H9 (cell line): ENCODE measurements around the gene ZNF2. TPM values are rescaled to one million over a fixed set of nuclear protein-coding genes. Genes with fewer than 3 reads are reported as not detected.

Experiments
- DNase-seq: peaks from one replicate; pipeline ENCODE4 v3.0.0-alpha.2; 2017
- H2AFZ ChIP-seq: one replicate; pipeline ENCODE4 v1.6.1; 2013; ENCODE audit warnings: mild to moderate bottlenecking, low read length, control low read depth, moderate library complexity
- H2AK5ac ChIP-seq: 2 replicates; pipeline ENCODE4 v1.6.1; 2013; ENCODE audit warnings: low read length, control low read depth, mixed read lengths; ENCODE audit not compliant: insufficient read length
- H2BK120ac ChIP-seq: one replicate; pipeline ENCODE4 v1.6.1; 2013; ENCODE audit warnings: low read depth, mild to moderate bottlenecking, low read length, control low read depth, inconsistent platforms; ENCODE audit not compliant: poor library complexity, severe bottlenecking
- H2BK12ac ChIP-seq: 2 replicates; pipeline ENCODE4 v1.6.1; 2013; ENCODE audit warnings: low read length, control low read depth, mixed read lengths, low read depth; ENCODE audit not compliant: insufficient read length
- H2BK15ac ChIP-seq: 2 replicates; pipeline ENCODE4 v1.6.1; 2013; ENCODE audit warnings: low read depth, low read length, control low read depth
- H2BK20ac ChIP-seq: one replicate; pipeline ENCODE4 v1.6.1; 2013; ENCODE audit warnings: low read depth, mild to moderate bottlenecking, low read length, control low read depth, inconsistent platforms; ENCODE audit not compliant: poor library complexity, severe bottlenecking
- H2BK5ac ChIP-seq: 2 replicates; pipeline ENCODE4 v1.6.1; 2013; ENCODE audit warnings: low read length, control low read depth, mixed read lengths; ENCODE audit not compliant: insufficient read length
- H3K14ac ChIP-seq: 2 replicates; pipeline ENCODE4 v1.6.1; 2013; ENCODE audit warnings: low read length, control low read depth; ENCODE audit not compliant: insufficient read depth
- H3K18ac ChIP-seq: 2 replicates; pipeline ENCODE4 v1.6.1; 2013; ENCODE audit warnings: low read depth, mild to moderate bottlenecking, mixed read lengths, low read length, control low read depth; ENCODE audit not compliant: insufficient read length
- H3K23ac ChIP-seq: 2 replicates; pipeline ENCODE4 v1.6.1; 2013; ENCODE audit warnings: low read length, control low read depth, mixed read lengths, low read depth; ENCODE audit not compliant: insufficient read length
- H3K23me2 ChIP-seq: 2 replicates; pipeline ENCODE4 v1.6.1; 2013; ENCODE audit warnings: low read depth, mild to moderate bottlenecking, mixed read lengths, low read length, control low read depth; ENCODE audit not compliant: insufficient read length, poor library complexity, severe bottlenecking
- H3K27ac ChIP-seq: 2 replicates; pipeline ENCODE4 v1.5.1; 2013; ENCODE audit warnings: low read length, control low read depth, mixed read lengths, low read depth; ENCODE audit not compliant: insufficient read length
- H3K27me3 ChIP-seq: 2 replicates; pipeline ENCODE4 v1.6.1; 2013; ENCODE audit warnings: low read length, control low read depth, inconsistent platforms; ENCODE audit not compliant: insufficient read depth
- H3K4ac ChIP-seq: 2 replicates; pipeline ENCODE4 v1.6.1; 2013; ENCODE audit warnings: low read depth, mild to moderate bottlenecking, control low read depth, inconsistent platforms, low read length, moderate library complexity
- H3K4me1 ChIP-seq: 2 replicates; pipeline ENCODE4 v1.6.1; 2013; ENCODE audit warnings: low read length, control low read depth, inconsistent platforms; ENCODE audit not compliant: insufficient read depth
- H3K4me2 ChIP-seq: 2 replicates; pipeline ENCODE4 v1.6.1; 2013; ENCODE audit warnings: low read length, control low read depth, mixed read lengths; ENCODE audit not compliant: insufficient read length, insufficient read depth
- H3K56ac ChIP-seq: 2 replicates; pipeline ENCODE4 v1.6.1; 2013; ENCODE audit warnings: low read depth, mild to moderate bottlenecking, mixed read lengths, low read length, control low read depth; ENCODE audit not compliant: insufficient read length
- H3K79me1 ChIP-seq: 2 replicates; pipeline ENCODE4 v1.6.1; 2013; ENCODE audit warnings: low read depth, mild to moderate bottlenecking, moderate library complexity, low read length, control low read depth, inconsistent platforms; ENCODE audit not compliant: insufficient read depth, poor library complexity, severe bottlenecking
- H3K79me2 ChIP-seq: 2 replicates; pipeline ENCODE4 v1.6.1; 2013; ENCODE audit warnings: low read length, control low read depth, inconsistent platforms; ENCODE audit not compliant: insufficient read depth
- H3K9ac ChIP-seq: 2 replicates; pipeline ENCODE4 v1.6.1; 2013; ENCODE audit warnings: low read length, control low read depth, mixed read lengths; ENCODE audit not compliant: insufficient read length; ENCODE audit errors: extremely low read depth
- H3K9me3 ChIP-seq: one replicate; pipeline ENCODE4 v1.6.1; 2013; ENCODE audit warnings: low read depth, low read length, inconsistent platforms; ENCODE audit not compliant: control insufficient read depth
- H3T11ph ChIP-seq: one replicate; pipeline ENCODE4 v1.6.1; 2013; ENCODE audit warnings: mild to moderate bottlenecking, low read length, control low read depth, inconsistent platforms
- H4K20me1 ChIP-seq: one replicate; pipeline ENCODE4 v1.6.1; 2013; ENCODE audit not compliant: control insufficient read depth, insufficient read length, insufficient read depth
- H4K5ac ChIP-seq: 2 replicates; pipeline ENCODE4 v1.6.1; 2013; ENCODE audit warnings: low read depth, mild to moderate bottlenecking, mixed read lengths, low read length, control low read depth; ENCODE audit not compliant: insufficient read length
- H4K8ac ChIP-seq: replicated peaks from 2 replicates; pipeline ENCODE4 v1.6.1; 2013; ENCODE audit warnings: low read length, control low read depth, mixed read lengths, low read depth; ENCODE audit not compliant: insufficient read length
- H4K91ac ChIP-seq: 2 replicates; pipeline ENCODE4 v1.6.1; 2013; ENCODE audit warnings: low read depth, mild to moderate bottlenecking, moderate library complexity, mixed read lengths, low read length, control low read depth; ENCODE audit not compliant: insufficient read length
- H3K27ac Mint-ChIP-seq, 3 experiments: 2 replicates in 2 of 3; 3 replicates in 1 of 3; pipeline ENCODE4 v1.8.0; 2020 to 2021; ENCODE audit warnings: mixed read lengths in 3 of 3, mild to moderate bottlenecking in 1 of 3, moderate library complexity in 1 of 3
- H3K27me3 Mint-ChIP-seq: 2 replicates; pipeline ENCODE4 v1.8.0; 2021; ENCODE audit warnings: low read depth, mild to moderate bottlenecking, moderate library complexity, mixed read lengths
- H3K36me3 Mint-ChIP-seq, 3 experiments: 2 replicates in 2 of 3; 3 replicates in 1 of 3; pipeline ENCODE4 v1.8.0; 2020 to 2021; ENCODE audit warnings: low read depth in 3 of 3, mixed read lengths in 3 of 3; ENCODE audit not compliant: insufficient read depth in 1 of 3
- H3K4me1 Mint-ChIP-seq, 2 experiments: 2 replicates each; pipeline ENCODE4 v1.8.0; 2020; ENCODE audit warnings: mixed read lengths in 2 of 2
- H3K4me3 Mint-ChIP-seq, 2 experiments: 2 replicates in 1 of 2; 3 replicates in 1 of 2; pipeline ENCODE4 v1.8.0; 2020 to 2021; ENCODE audit warnings: mild to moderate bottlenecking in 2 of 2, mixed read lengths in 2 of 2, moderate library complexity in 1 of 2
- H3K9me3 Mint-ChIP-seq, 2 experiments: 2 replicates in 1 of 2; 3 replicates in 1 of 2; pipeline ENCODE4 v1.8.0; 2020; ENCODE audit warnings: mild to moderate bottlenecking in 2 of 2, mixed read lengths in 2 of 2, moderate library complexity in 1 of 2
- CTCF ChIP-seq: fragments of 200-600 bp; sonication (generic); conservative IDR thresholded peaks from 3 replicates; pipeline ENCODE4 v1.8.0; 2021; ENCODE audit warnings: antibody characterized with exemption, mild to moderate bottlenecking
- WGBS: extraction: QIAGEN DNeasy Blood & Tissue Kit; methylation state at CpG from one replicate; pipeline ENCODE4 v1.1.7; 2013; ENCODE audit warnings: missing lambda C conversion rate, low lambda C conversion rate, mixed read lengths; ENCODE audit not compliant: insufficient read length; ENCODE audit errors: extremely low coverage; 5-methylcytosine and 5-hydroxymethylcytosine counted together
- total RNA-seq: library from RNA; stranded (reverse); gene quantifications from 2 replicates; pipeline ENCODE4 v1.2.1, GENCODE V29; 2021

The ZNF2 gene
- total RNA-seq, 1 experiment from 2014 or later = 2.2 TPM

- Histone ChIP-seq H3K4me2 (no peak overlapping the region), H3K23me2 (peaks cover 3% of the 10 kb centered on the region), H2AK5ac (no peak overlapping the region), H3K9me3 (no peaks in the 10 kb centered on the region), H3K27ac (no peak overlapping the region), H3K56ac (no peak overlapping the region), H3K23ac (no peak overlapping the region), H3K79me1 (no peaks in the 10 kb centered on the region), H3K27me3 (peaks cover 8% of the 10 kb centered on the region), H2BK15ac (no peak overlapping the region), H2BK20ac (no peak overlapping the region), H3K4me1 (no peaks in the 10 kb centered on the region), H4K5ac (no peak overlapping the region), H3K79me2 (no peaks in the 10 kb centered on the region), H2BK5ac (no peak overlapping the region), H2AFZ (no peak overlapping the region), H3K14ac (no peak overlapping the region), H4K91ac (no peak overlapping the region), H3K18ac (no peak overlapping the region), H2BK12ac (no peak overlapping the region), H4K8ac (no peak overlapping the region), H3K9ac (no peak overlapping the region), H2BK120ac (no peak overlapping the region), H4K20me1 (no peaks in the 10 kb centered on the region), H3K4ac (no peak overlapping the region), H3T11ph (no peak overlapping the region)
- Mint-ChIP-seq H3K27ac (no peak overlapping the region), H3K4me1 (peaks cover 21 to 25% of the 10 kb centered on the region in 2 experiments), H3K9me3 (peaks cover 8 to 20% of the 10 kb centered on the region in 2 experiments), H3K36me3 (peaks cover 5 to 9% (median 7%) of the 10 kb centered on the region in 3 experiments), H3K4me3 (peak overlapping the region in 1 of 2 experiments; percentile 36; a peak in 1 of 5 replicates), H3K27me3 (peaks cover 46% of the 10 kb centered on the region)
- TF ChIP-seq CTCF = no peak
- no peak for DNase-seq
- no CpG with 5 or more reads among the region's 4 CpGs for WGBS
These were observed 38.3 kb downstream of the ZNF2 start for GRCh38 chr2:95203911-95204310.
